Upper lobe of left lung (tissue), 4 donors: Measurements from ENCODE around the gene OTUD5.

Experiments
- EP300 ChIP-seq, 4 donors: sonication (generic); formaldehyde crosslinking; IDR thresholded peaks; one replicate each; pipeline ENCODE4 v1.5.1; 2017; ENCODE audit warnings: antibody characterized with exemption in 4 of 4, control low read depth in 2 of 4
- POLR2A ChIP-seq, 4 donors: fragments of 450-650 bp; IDR thresholded peaks; one replicate each; pipeline ENCODE4 v1.5.1; 2016 to 2017; ENCODE audit warnings: antibody characterized with exemption in 4 of 4, mild to moderate bottlenecking in 2 of 4
- POLR2AphosphoS5 ChIP-seq, 2 donors: sonication (generic); formaldehyde crosslinking; IDR thresholded peaks; one replicate each; pipeline ENCODE4 v1.5.1; 2017; ENCODE audit warnings: antibody characterized with exemption in 2 of 2
- TF ChIP-seq, protein P1 (sequence below), 6 experiments: fragments of 450-650 bp in 4 of 6; fragments of 200-600 bp in 2 of 6; sonication (generic) in 2 of 6; IDR thresholded peaks; one replicate each; pipeline ENCODE4 v1.5.1; 2016 to 2019; ENCODE audit warnings: antibody characterized with exemption in 6 of 6

DNA sequence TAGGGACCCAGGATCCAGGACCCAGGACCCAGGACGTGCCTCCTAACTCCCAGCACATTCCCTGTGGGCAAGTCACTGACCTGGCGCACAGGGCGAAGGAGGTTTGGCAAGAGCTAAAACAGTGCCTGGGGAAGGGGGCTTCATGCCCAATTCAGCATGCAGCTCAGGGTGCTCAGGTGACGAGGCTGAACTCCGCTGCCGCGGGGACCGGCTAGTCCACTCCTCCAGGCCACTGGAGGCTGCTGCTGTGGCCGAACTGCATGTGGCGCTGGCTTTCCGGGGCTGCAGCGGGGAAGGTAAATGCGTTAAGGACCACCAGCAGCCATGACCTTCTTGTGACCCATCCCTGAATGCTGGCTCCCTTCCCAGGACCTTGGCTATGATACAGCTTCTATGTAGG, 33.6 kb downstream of the OTUD5 start:
- TF ChIP-seq, protein P1, sequence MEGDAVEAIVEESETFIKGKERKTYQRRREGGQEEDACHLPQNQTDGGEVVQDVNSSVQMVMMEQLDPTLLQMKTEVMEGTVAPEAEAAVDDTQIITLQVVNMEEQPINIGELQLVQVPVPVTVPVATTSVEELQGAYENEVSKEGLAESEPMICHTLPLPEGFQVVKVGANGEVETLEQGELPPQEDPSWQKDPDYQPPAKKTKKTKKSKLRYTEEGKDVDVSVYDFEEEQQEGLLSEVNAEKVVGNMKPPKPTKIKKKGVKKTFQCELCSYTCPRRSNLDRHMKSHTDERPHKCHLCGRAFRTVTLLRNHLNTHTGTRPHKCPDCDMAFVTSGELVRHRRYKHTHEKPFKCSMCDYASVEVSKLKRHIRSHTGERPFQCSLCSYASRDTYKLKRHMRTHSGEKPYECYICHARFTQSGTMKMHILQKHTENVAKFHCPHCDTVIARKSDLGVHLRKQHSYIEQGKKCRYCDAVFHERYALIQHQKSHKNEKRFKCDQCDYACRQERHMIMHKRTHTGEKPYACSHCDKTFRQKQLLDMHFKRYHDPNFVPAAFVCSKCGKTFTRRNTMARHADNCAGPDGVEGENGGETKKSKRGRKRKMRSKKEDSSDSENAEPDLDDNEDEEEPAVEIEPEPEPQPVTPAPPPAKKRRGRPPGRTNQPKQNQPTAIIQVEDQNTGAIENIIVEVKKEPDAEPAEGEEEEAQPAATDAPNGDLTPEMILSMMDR (IDR thresholded peaks at IDR 0.05), result no peak
- TF ChIP-seq POLR2AphosphoS5 (IDR thresholded peaks at IDR 0.05) (no peak), EP300 (IDR thresholded peaks at IDR 0.05) (no peak), POLR2A (IDR thresholded peaks at IDR 0.05) (no peak)
